Activated T-cell treated with anti-CD3 and anti-CD28 coated beads, Interleukin-2, amount 50 U/mL, for 1 hour (primary cell): ENCODE measurements around the gene GPR151.
"Not testable (repeated sequence)": the region's sequence is repeated elsewhere in the genome, so short reads cannot be mapped to it uniquely, and the experiment has no call there.

Experiments
- DNase-seq: peaks from one replicate; pipeline ENCODE4 v3.0.0-alpha.2; 2020

GPR151 gene

DNA sequence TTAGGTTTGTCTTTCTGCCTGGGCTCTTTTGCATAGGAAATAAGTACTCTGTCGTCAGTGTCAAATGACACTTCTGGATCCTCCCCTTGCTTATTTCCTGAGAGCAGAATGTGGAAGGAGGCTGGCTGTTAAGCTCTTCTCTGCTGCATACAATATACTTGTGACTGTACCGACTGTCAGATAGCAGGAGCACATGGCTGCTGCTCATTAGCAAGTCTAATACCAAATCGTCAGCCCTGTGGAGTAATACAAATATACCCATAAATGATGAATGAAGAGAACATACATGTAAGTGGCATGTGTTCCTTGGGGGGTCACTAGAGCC lies at the start of gene GPR151:
Gene GPR151, minus strand, starts transcription at position 40 of the 325 bp plus-strand sequence. CDS start 77 bp downstream, outside the sequence.
- DNase-seq: no peak

GRCh38 chr5:146564007-146564762 lies 48.2 kb upstream of the GPR151 start:
- no peak for DNase-seq

DNA sequence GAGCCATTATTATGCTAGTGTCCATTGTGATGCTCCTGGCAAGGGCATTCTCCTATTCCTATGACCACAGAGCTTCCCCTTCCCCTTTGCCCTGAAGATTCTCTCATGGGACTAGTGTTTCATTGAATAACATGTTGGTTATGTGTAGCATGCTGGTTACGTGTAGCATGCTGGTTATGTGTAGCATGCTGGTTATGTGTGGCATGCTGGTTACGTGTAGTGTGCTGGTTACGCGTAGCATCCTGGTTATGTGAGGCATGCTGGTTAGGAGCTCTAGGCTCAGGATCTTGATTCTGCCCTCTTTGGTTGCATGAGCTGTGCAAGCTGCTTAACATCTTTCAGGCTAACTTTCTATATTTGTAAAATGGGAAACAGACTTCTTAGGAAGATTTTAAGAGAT lies 46.5 kb upstream of the GPR151 start:
- DNase-seq: no peak

GRCh38 chr5:146561711-146562110 lies 45.7 kb upstream of the GPR151 start:
- DNase-seq: no peak

DNA sequence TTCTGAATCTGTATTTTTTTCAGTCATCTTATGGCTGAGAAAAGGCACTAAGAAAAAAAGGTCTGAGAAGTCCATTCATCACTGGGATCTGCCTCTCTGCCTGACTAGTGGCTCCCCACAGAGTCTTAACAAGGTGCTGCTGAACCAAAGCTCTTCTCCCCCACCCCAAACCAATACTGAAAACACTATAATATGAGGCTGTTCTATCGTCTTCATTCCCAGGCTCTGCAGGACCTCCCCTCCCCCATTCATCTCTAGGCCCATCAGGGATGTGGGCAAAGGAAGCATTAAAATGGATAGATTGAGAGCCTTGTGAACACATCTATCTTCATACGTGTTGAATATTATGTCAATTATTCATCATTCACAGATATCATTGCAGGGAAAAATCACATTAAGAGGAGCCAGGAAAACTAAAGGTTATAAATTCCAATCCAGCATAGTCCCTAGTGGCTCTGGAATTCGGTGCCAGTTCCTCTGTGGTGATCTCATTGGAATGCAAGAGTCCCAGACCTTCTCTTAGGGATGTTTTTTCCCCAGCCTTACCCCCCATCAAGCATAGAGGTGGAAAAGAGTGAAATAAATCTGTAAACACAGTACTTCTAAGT lies 44.3 kb upstream of the GPR151 start:
- no peak for DNase-seq

GRCh38 chr5:146556884-146557283 lies 40.9 kb upstream of the GPR151 start:
- DNase-seq: not testable (repeated sequence)

- no peak for DNase-seq
Measured at GRCh38 chr5:146553446-146553845, 37.5 kb upstream of the GPR151 start.

DNA sequence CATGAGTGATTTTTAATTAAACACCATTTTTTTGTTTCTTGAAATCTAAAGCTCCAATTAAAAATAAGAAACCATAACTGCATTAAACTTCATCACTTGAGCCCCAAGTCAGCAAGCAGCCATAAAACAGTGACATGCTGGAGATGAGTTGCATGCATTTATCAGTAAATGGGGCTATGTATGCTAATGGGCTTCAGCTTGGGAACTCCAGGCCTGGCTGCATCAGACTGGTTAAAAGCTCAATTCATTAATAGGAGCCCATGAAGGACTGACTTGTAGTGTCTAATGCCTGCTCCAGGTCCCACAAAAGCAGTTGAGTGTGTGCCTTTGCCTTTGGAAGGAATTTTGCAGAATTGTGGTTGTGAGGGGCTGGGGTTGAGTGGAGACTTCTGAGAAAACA lies 33.6 kb upstream of the GPR151 start:
- no peak for DNase-seq

- DNase-seq: no peak
Measured at GRCh38 chr5:146548781-146549449, 32.9 kb upstream of the GPR151 start.

- DNase-seq: no peak
Measured at GRCh38 chr5:146544232-146544631, 28.2 kb upstream of the GPR151 start.

DNA sequence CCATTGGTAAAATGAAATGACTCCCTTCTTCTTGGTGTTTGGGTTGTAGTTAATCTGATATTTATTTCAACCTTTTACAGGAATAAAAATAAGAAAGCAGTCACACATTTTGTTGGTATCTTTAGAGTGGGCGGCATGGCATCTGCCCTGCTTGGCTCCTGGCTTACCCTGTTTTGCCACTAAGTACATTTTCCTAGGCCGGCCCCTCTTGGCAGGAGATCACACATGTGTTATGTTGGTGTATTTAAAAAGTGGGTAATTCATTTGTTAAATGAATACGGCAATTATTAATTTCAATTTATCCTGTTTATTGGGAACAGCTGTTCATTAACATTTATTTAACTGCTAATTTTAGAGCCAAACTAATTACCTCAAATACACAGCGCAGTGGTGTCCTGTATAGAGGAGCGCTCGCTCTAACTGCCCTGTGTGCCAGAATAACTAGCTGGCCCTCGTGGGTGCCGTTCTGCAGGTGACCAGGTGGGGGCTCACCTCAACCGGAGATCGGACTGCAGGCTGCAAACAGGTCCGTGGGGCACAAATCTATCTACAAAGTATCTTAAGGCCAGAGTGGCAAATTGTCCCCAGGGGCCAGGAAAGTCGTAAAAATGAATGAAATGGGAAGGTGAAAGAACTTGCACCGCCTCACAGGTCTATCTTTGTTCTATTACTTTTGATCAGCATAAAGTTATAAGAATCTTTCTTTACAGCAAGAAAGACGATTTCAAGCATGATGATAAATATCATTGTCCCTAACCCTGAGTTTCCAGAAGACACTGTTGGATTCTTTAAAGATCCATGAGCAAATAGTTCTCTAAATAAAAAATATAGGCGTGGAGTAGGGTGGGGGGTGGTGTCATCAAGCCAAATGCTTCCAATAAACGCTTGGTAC lies 26.2 kb upstream of the GPR151 start:
- peak; percentile 73 for DNase-seq

- DNase-seq: no peak
Measured at GRCh38 chr5:146540414-146540813, 24.4 kb upstream of the GPR151 start.

DNA sequence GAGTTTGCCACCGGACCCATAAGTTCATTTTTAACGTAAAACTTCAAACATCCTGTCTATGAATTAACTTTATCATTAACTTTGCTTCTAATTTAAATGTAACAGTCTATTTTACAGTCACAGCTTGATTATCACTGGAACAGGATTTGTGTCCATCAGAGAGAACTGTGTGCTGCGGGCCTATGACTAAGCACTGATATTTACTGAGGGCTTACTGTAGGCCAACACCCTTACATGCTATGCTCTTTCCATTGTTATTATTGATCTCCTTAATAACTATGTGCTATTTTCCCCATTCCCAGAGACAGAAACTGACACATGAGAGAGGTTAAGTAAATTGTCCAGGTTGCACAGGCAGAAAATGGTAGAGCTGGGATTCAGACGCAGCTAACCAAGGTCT lies 24.0 kb upstream of the GPR151 start:
- DNase-seq: no peak

DNA sequence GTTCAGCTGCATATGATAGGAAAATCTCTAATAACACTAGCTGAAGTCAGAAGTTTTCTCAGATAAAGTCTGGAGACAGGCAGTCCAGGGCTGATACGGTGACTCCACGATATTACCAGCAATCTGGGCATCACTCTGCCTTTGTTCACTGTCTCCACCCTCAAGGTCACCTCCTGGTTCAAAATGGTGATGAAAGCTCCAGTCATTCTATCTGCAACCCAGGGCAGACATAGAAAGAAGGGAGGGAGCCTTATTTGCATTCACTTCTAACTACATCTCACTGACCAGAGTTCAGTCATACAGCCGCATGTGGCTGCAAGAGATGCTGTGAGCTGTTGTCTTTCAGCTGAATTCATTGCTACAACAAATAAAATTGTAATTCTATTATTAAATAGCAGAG lies 22.4 kb upstream of the GPR151 start:
- DNase-seq: no peak

DNA sequence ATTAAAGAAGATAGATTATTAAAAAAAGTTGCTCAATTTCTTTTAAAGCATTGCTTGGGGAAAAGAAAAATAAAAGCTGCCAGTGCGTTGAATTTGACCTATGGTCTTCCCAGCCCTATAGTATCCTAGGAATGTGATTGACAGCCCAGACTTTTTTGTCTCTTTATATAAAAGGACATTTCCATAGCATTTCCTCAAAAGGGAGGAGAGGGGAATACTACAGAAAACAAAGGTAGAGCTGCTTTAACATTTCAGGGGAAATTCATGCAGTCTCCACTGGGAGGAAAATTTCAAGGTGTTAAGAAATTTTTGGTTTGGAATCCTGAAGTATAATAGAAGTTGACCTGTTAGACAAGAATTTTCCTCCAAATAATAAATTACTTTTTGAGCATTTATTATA lies 17.9 kb upstream of the GPR151 start:
- DNase-seq: no peak

DNA sequence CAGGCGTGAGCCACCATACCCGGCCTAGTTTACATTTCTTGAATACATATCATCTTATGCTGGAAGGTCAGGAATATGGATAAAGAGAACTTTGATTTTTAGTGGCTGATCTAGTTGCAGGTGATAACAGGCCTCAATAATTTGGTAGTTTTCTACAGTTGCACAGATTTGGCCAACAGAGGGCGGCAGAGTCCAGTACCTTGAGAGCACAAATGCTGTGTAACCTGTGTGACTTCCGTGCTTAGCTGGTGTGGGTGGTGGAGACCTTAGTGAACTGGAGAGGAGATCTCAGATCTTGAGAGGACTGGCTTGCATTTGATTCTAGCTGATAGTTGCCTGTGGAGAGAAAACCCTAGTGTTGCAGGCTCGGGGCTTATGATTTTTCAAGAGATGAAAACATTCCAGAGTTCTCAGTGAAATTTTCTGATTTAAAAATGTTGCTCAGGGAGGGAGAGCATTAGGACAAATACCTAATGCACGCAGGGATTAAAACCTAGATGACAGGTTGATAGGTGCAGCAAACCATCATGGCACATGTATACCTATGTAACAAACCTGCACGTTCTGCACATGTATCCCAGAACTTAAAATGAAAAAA lies 17.4 kb upstream of the GPR151 start:
- peak; percentile 63 for DNase-seq

GRCh38 chr5:146529984-146530383 lies 14.0 kb upstream of the GPR151 start:
- DNase-seq: no peak

- no peak for DNase-seq
Measured at GRCh38 chr5:146528236-146528635, 12.2 kb upstream of the GPR151 start.

DNA sequence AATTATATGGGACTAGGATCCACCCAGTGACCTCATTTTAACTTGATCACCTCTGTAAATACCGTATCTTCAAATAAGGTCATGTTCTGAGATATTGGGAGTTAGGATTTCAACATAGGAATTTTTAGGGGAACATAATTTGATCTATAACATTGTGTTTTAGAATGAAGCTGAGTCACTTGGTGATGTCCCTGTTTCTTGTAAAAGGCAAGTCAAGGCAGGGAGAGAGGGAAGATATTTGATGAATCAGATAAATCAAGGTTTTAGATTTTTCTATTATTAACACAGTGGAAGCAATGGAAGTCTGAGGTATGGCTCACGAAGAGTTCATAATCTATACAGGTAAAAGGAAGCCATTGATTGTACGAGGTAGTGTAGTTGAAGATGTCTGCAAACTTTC lies 11.8 kb upstream of the GPR151 start:
- no peak for DNase-seq

DNA sequence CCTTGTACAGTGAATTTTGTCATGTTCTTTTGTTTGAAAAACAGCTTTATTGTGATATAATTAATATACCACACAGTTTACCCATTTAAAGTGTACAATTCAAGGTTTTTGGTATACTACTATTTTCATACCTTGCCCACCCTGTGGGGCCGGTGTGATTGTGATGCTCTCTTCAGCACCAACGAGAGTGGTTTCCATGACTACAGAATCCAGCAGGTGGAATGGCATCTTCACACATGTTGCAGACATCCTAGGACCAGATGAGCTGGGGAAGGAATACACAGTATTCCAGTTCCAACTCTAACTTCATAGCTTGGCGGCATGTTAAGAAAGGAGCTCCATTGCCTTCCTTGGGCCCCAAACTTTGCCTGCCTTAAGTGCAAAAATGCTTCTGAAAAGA lies 7.7 kb upstream of the GPR151 start:
- no peak for DNase-seq

- no peak for DNase-seq
Measured at GRCh38 chr5:146521403-146522106, 5.6 kb upstream of the GPR151 start.

GRCh38 chr5:146520731-146521130 lies 4.7 kb upstream of the GPR151 start:
- DNase-seq: no peak
